NT2/D1 (cell line): ENCODE measurements around the gene TEX36.

Source experiments
- SUZ12 ChIP-seq: IDR thresholded peaks from 2 replicates; pipeline ENCODE4 v1.6.1; 2011; ENCODE audit not compliant: insufficient read length, insufficient read depth; ENCODE audit errors: extremely low read depth
- YY1 ChIP-seq: IDR thresholded peaks from 2 replicates; pipeline ENCODE4 v1.6.1; 2011; ENCODE audit not compliant: insufficient read length, insufficient read depth
- ZNF274 ChIP-seq: IDR thresholded peaks from 2 replicates; pipeline ENCODE4 v1.6.1; 2011; ENCODE audit warnings: mild to moderate bottlenecking, low read depth, low read length

DNA sequence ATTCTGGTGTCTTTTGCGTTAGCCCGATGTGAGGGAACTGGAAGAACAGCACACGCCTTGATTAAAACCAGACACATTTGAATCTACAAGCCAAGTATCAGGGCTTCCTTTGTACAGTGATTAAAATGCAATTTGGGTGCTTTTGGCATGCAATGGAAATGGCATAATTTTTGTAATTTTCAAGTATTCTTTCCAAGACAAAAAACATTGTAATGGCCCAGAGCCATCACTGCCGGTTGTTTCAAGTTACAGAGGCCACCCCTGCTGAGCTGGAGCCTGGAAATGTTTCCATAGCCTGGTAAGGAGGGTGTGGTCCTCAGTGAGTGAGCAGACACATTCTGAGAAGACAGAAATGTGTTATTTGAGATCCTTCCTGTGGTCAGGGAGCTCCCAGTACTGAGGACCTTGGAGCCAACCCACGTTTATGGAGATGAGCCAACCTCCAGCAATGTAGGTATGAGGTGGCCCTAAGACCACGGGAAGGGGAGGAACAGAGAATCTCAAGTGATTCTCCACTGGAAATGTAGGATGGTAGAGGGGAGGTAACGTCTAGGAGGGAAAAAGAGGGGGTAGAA lies 20.9 kb downstream of the TEX36 start:
- TF ChIP-seq YY1 (no peak), SUZ12 (no peak), ZNF274 (no peak)
